ENCODE measurements around the gene VCPKMT.

The VCPKMT gene

GRCh38 chr14:50068496-50068895 is 47.9 kb downstream of the VCPKMT start:
- TF ChIP-seq CEBPB (IDR thresholded peaks at IDR 0.05) (no peak), TEAD4 (IDR thresholded peaks at IDR 0.05) (no peak), REST (IDR thresholded peaks at IDR 0.05; ENCODE audit: low read depth) (no peak), YY1 (IDR thresholded peaks at IDR 0.05; ENCODE audit: low read depth) (no peak), EP300 (IDR thresholded peaks at IDR 0.05; ENCODE audit: borderline replicate concordance) (no peak), FOXM1 (IDR thresholded peaks at IDR 0.05; ENCODE audit: borderline replicate concordance, low read depth) (no peak), MAX (IDR thresholded peaks at IDR 0.05) (no peak), RAD21 (IDR thresholded peaks at IDR 0.05; ENCODE audit: low read depth) (no peak), NFIC (IDR thresholded peaks at IDR 0.05) (no peak), EGR1 (IDR thresholded peaks at IDR 0.05) (no peak), CREB1 (IDR thresholded peaks at IDR 0.05; ENCODE audit: low read depth) (no peak), USF1 (IDR thresholded peaks at IDR 0.05) (no peak), TAF1 (IDR thresholded peaks at IDR 0.05; ENCODE audit: low read depth) (no peak), TCF12 (IDR thresholded peaks at IDR 0.05; ENCODE audit: low read depth) (no peak), ZBTB7A (IDR thresholded peaks at IDR 0.05; ENCODE audit: low read depth) (no peak)

- TF ChIP-seq MAX (IDR thresholded peaks at IDR 0.05) = no peak
- TF ChIP-seq TCF12 (IDR thresholded peaks at IDR 0.05; ENCODE audit: low read depth) = no peak
- no peak for TF ChIP-seq CREB1 (IDR thresholded peaks at IDR 0.05; ENCODE audit: low read depth)
- TF ChIP-seq ZBTB7A (IDR thresholded peaks at IDR 0.05; ENCODE audit: low read depth) = no peak
- no peak for TF ChIP-seq FOXM1 (IDR thresholded peaks at IDR 0.05; ENCODE audit: borderline replicate concordance, low read depth)
- no peak for TF ChIP-seq EGR1 (IDR thresholded peaks at IDR 0.05)
- TF ChIP-seq EP300 (IDR thresholded peaks at IDR 0.05; ENCODE audit: borderline replicate concordance) = no peak
- TF ChIP-seq CEBPB (IDR thresholded peaks at IDR 0.05) = no peak
- no peak for TF ChIP-seq TEAD4 (IDR thresholded peaks at IDR 0.05)
- TF ChIP-seq YY1 (IDR thresholded peaks at IDR 0.05; ENCODE audit: low read depth) = no peak
- TF ChIP-seq REST (IDR thresholded peaks at IDR 0.05; ENCODE audit: low read depth) = no peak
- TF ChIP-seq USF1 (IDR thresholded peaks at IDR 0.05) = no peak
- TF ChIP-seq TAF1 (IDR thresholded peaks at IDR 0.05; ENCODE audit: low read depth) = no peak
- no peak for TF ChIP-seq RAD21 (IDR thresholded peaks at IDR 0.05; ENCODE audit: low read depth)
Measured at GRCh38 chr14:50067723-50068495, 48.5 kb downstream of the VCPKMT start.

- no peak for TF ChIP-seq EP300 (IDR thresholded peaks at IDR 0.05; ENCODE audit: borderline replicate concordance)
- no peak for TF ChIP-seq TEAD4 (IDR thresholded peaks at IDR 0.05)
- TF ChIP-seq USF1 (IDR thresholded peaks at IDR 0.05) = no peak
- no peak for TF ChIP-seq ZBTB7A (IDR thresholded peaks at IDR 0.05; ENCODE audit: low read depth)
- TF ChIP-seq YY1 (IDR thresholded peaks at IDR 0.05; ENCODE audit: low read depth) = no peak
- TF ChIP-seq TAF1 (IDR thresholded peaks at IDR 0.05; ENCODE audit: low read depth) = no peak
- no peak for TF ChIP-seq TCF12 (IDR thresholded peaks at IDR 0.05; ENCODE audit: low read depth)
- no peak for TF ChIP-seq MAX (IDR thresholded peaks at IDR 0.05)
Measured at GRCh38 chr14:50065583-50065982, 50.8 kb downstream of the VCPKMT start.

GRCh38 chr14:50064993-50065392 is 51.4 kb downstream of the VCPKMT start:
- no peak for TF ChIP-seq EGR1 (IDR thresholded peaks at IDR 0.05)
- TF ChIP-seq TAF1 (IDR thresholded peaks at IDR 0.05; ENCODE audit: low read depth) = no peak
- no peak for TF ChIP-seq EP300 (IDR thresholded peaks at IDR 0.05; ENCODE audit: borderline replicate concordance)
- TF ChIP-seq CREB1 (IDR thresholded peaks at IDR 0.05; ENCODE audit: low read depth) = no peak
- no peak for TF ChIP-seq NFIC (IDR thresholded peaks at IDR 0.05)
- no peak for TF ChIP-seq FOXM1 (IDR thresholded peaks at IDR 0.05; ENCODE audit: borderline replicate concordance, low read depth)
- TF ChIP-seq TEAD4 (IDR thresholded peaks at IDR 0.05) = no peak
- TF ChIP-seq YY1 (IDR thresholded peaks at IDR 0.05; ENCODE audit: low read depth) = no peak
- TF ChIP-seq ZBTB7A (IDR thresholded peaks at IDR 0.05; ENCODE audit: low read depth) = no peak
- no peak for TF ChIP-seq CEBPB (IDR thresholded peaks at IDR 0.05)
- no peak for TF ChIP-seq TCF12 (IDR thresholded peaks at IDR 0.05; ENCODE audit: low read depth)
- no peak for TF ChIP-seq MAX (IDR thresholded peaks at IDR 0.05)
- no peak for TF ChIP-seq USF1 (IDR thresholded peaks at IDR 0.05)
